ENCODE measurements around the gene NAXD. TPM values are rescaled to one million over a fixed set of nuclear protein-coding genes. Genes with fewer than 3 reads are reported as not detected.
A peak's percentile ranks its signal among the peaks of the same experiment; 100 is the strongest.
"Not testable (repeated sequence)": the region's sequence is repeated elsewhere in the genome, so short reads cannot be mapped to it uniquely, and the experiment has no call there.

NAXD gene
- total RNA-seq, 4 donors from 2014 or later, result 29.5 to 45.3 (median 36.0) TPM

GRCh38 chr13:110605132-110605531, 10.2 kb upstream of the NAXD start:
- Histone ChIP-seq H3K4me3 (no peak overlapping the region), H3K36me3 (no peaks in the 10 kb centered on the region), H3K27ac (no peak overlapping the region), H3K9me3 (no peaks in the 10 kb centered on the region), H3K27me3 (no peaks in the 10 kb centered on the region), H3K4me1 (peaks cover 0 to 6% (median 0%) of the 10 kb centered on the region in 3 donors)
- TF ChIP-seq EP300 (IDR thresholded peaks at IDR 0.05) (no peak), POLR2AphosphoS5 (IDR thresholded peaks at IDR 0.05) (no peak), POLR2A (IDR thresholded peaks at IDR 0.05) (no peak), CTCF (IDR thresholded peaks at IDR 0.05) (no peak)
- WGBS, 2 donors (ENCODE audit: low coverage in 1 of 2), result 92 to 94% methylated on average over 5 to 6 of the region's 6 CpGs
- no peak for ATAC-seq

- not testable (repeated sequence) for H3K4me1 ChIP-seq, H3K9me3 ChIP-seq, ATAC-seq, H3K27ac ChIP-seq, H3K27me3 ChIP-seq, H3K36me3 ChIP-seq, H3K4me3 ChIP-seq
- WGBS, 2 donors (ENCODE audit: low coverage in 1 of 2), result no CpG with 5 or more reads among the region's 33 CpGs
Observed at GRCh38 chr13:110606281-110606680, 9.1 kb upstream of the NAXD start.

- H3K27ac ChIP-seq, result no peak overlapping the region
Observed at GRCh38 chr13:110607675-110608224, 7.6 kb upstream of the NAXD start.

GRCh38 chr13:110610955-110611595, 4.3 kb upstream of the NAXD start:
- Histone ChIP-seq H3K9me3 (no peaks in the 10 kb centered on the region), H3K4me3 (no peak overlapping the region), H3K27ac (no peak overlapping the region), H3K27me3 (peaks cover 5% of the 10 kb centered on the region), H3K4me1 (peaks cover 0 to 6% (median 3%) of the 10 kb centered on the region in 3 donors), H3K36me3 (no peaks in the 10 kb centered on the region)
- ATAC-seq, result no peak
- no peak for TF ChIP-seq EP300 (IDR thresholded peaks at IDR 0.05)
- no peak for TF ChIP-seq CTCF (IDR thresholded peaks at IDR 0.05)
- TF ChIP-seq POLR2AphosphoS5 (IDR thresholded peaks at IDR 0.05), result no peak
- 72 to 73% methylated on average over 2 to 9 of the region's 12 CpGs for WGBS, 2 donors (ENCODE audit: low coverage in 1 of 2)

More at GRCh38 chr13:110607675-110608224, 7.6 kb upstream of the NAXD start:
- peaks cover 5% of the 10 kb centered on the region for H3K27me3 ChIP-seq
- 83 to 86% methylated on average over 3 of the region's 3 CpGs for WGBS, 2 donors (ENCODE audit: low coverage in 1 of 2)
- no peaks in the 10 kb centered on the region for H3K9me3 ChIP-seq
- TF ChIP-seq POLR2A (IDR thresholded peaks at IDR 0.05), result no peak
- no peak for TF ChIP-seq POLR2AphosphoS5 (IDR thresholded peaks at IDR 0.05)
- TF ChIP-seq CTCF (IDR thresholded peaks at IDR 0.05), result no peak
- no peak for TF ChIP-seq EP300 (IDR thresholded peaks at IDR 0.05)
- no peak overlapping the region for H3K4me3 ChIP-seq
- no peaks in the 10 kb centered on the region for H3K4me1 ChIP-seq
- no peak for ATAC-seq
- H3K36me3 ChIP-seq, result no peaks in the 10 kb centered on the region

- WGBS, 2 donors (ENCODE audit: low coverage in 1 of 2), result 0 to 89% methylated on average over 1 to 6 of the region's 11 CpGs
- no peak for TF ChIP-seq POLR2A (IDR thresholded peaks at IDR 0.05)
- TF ChIP-seq POLR2AphosphoS5 (IDR thresholded peaks at IDR 0.05), result no peak
- no peak for TF ChIP-seq EP300 (IDR thresholded peaks at IDR 0.05)
- no peak for TF ChIP-seq CTCF (IDR thresholded peaks at IDR 0.05)
- no peak for ATAC-seq
- no peaks in the 10 kb centered on the region for H3K36me3 ChIP-seq
- H3K27me3 ChIP-seq, result peaks cover 5% of the 10 kb centered on the region
- peaks cover 3 to 44% (median 22%) of the 10 kb centered on the region in 3 donors for H3K4me1 ChIP-seq
- peak overlapping the region; percentile 76 to 83 for H3K4me3 ChIP-seq
- no peaks in the 10 kb centered on the region for H3K9me3 ChIP-seq
- peak overlapping the region in 3 of 4 donors; percentile 95 to 98 (median 96) for H3K27ac ChIP-seq
Observed at GRCh38 chr13:110615005-110615321, 382 bp upstream of the NAXD start.

Measured in gastroesophageal sphincter (tissue), 4 donors.